ENCODE data around the gene GNAI1.

GNAI1 gene

DNA sequence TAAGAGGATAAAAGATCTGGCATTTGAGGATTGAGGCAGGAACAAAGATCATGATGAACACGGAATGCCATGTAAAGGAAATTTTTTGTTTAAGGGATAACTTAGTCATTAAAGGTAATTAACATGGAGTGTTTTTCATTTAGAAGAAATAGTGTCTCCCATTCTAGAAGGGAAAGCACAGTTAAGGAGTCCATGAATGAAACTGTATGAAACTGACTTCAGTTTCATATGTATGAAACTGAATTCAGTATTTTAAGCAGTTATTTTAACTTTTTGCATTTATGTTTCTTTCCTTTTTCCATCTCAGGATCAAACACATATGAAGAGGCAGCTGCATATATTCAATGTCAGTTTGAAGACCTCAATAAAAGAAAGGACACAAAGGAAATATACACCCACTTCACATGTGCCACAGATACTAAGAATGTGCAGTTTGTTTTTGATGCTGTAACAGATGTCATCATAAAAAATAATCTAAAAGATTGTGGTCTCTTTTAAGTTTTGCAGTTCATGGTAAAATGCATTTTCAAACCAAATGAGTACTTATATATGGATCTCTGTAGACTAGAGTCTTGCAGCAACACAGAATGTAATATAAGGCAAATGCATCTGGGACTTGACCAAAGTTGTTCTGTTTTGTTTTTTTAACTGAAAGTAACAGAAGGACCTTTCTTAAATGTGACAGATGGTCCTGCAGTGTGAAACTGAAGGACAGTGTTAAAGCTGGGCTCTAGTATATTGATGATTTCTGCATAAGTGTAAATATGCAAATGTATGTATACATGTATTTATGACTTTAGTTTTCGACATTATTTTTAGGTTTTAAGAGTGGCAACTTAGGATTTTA lies 82.6 kb downstream of the GNAI1 start:
- H3K36me3 Mint-ChIP-seq (ENCODE audit: low read depth), result peaks cover 34% of the 10 kb centered on the region
- H3K9me3 Mint-ChIP-seq, result no peaks in the 10 kb centered on the region
- H3K27ac Mint-ChIP-seq, result peak overlapping the region in 2 of 3 experiments; percentile 25 to 48
- H3K4me1 Mint-ChIP-seq, result no peaks in the 10 kb centered on the region
- TF ChIP-seq, protein P1, sequence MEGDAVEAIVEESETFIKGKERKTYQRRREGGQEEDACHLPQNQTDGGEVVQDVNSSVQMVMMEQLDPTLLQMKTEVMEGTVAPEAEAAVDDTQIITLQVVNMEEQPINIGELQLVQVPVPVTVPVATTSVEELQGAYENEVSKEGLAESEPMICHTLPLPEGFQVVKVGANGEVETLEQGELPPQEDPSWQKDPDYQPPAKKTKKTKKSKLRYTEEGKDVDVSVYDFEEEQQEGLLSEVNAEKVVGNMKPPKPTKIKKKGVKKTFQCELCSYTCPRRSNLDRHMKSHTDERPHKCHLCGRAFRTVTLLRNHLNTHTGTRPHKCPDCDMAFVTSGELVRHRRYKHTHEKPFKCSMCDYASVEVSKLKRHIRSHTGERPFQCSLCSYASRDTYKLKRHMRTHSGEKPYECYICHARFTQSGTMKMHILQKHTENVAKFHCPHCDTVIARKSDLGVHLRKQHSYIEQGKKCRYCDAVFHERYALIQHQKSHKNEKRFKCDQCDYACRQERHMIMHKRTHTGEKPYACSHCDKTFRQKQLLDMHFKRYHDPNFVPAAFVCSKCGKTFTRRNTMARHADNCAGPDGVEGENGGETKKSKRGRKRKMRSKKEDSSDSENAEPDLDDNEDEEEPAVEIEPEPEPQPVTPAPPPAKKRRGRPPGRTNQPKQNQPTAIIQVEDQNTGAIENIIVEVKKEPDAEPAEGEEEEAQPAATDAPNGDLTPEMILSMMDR (IDR thresholded peaks at IDR 0.05; ENCODE audit: unreplicated experiment in 3 of 3), result no peak
- no peaks in the 10 kb centered on the region for H3K27me3 Mint-ChIP-seq (ENCODE audit: low read depth)
- no peak overlapping the region for H3K4me3 Mint-ChIP-seq

GRCh38 chr7:80218723-80219122 lies 84.1 kb downstream of the GNAI1 start:
- Mint-ChIP-seq H3K9me3 (no peaks in the 10 kb centered on the region), H3K36me3 (ENCODE audit: low read depth) (peaks cover 25% of the 10 kb centered on the region), H3K27ac (no peak overlapping the region), H3K27me3 (ENCODE audit: low read depth) (no peaks in the 10 kb centered on the region), H3K4me1 (peaks cover 2% of the 10 kb centered on the region), H3K4me3 (no peak overlapping the region)
- TF ChIP-seq, protein P1 (IDR thresholded peaks at IDR 0.05; ENCODE audit: unreplicated experiment in 3 of 3), result no peak

- no peaks in the 10 kb centered on the region for H3K27me3 Mint-ChIP-seq (ENCODE audit: low read depth)
- peaks cover 16% of the 10 kb centered on the region for H3K4me1 Mint-ChIP-seq
- no peaks in the 10 kb centered on the region for H3K9me3 Mint-ChIP-seq
- TF ChIP-seq, protein P1 (IDR thresholded peaks at IDR 0.05; ENCODE audit: unreplicated experiment in 3 of 3), result no peak
- no peak overlapping the region for H3K4me3 Mint-ChIP-seq
- H3K36me3 Mint-ChIP-seq (ENCODE audit: low read depth), result peaks cover 23% of the 10 kb centered on the region
- H3K27ac Mint-ChIP-seq, result no peak overlapping the region
Observed at GRCh38 chr7:80220022-80220634, 85.5 kb downstream of the GNAI1 start.

DNA sequence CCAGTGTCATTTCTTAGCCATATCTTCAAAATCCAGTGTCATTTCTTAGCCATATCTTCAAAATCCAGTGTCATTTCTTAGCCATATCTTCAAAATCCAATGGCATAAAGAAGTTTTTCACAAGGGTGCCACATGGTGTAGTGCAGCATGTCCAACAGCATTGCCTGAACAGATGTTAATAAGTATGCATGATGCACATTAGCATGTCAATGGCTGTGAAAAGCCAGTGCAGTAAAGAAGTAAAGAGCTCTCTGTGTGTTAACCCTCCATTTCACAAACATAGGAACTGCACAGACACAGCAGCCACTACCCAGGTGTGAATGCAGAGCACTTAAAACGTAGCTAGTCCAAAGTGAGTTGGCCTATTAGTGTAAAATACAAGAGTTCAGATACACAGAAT lies 89.8 kb downstream of the GNAI1 start:
- Mint-ChIP-seq H3K4me3 (no peak overlapping the region), H3K27me3 (ENCODE audit: low read depth) (no peaks in the 10 kb centered on the region), H3K4me1 (peaks cover 38% of the 10 kb centered on the region), H3K27ac (peak overlapping the region in 2 of 3 experiments; percentile 53 to 92), H3K36me3 (ENCODE audit: low read depth) (peaks cover 18% of the 10 kb centered on the region), H3K9me3 (no peaks in the 10 kb centered on the region)
- TF ChIP-seq, protein P1 (IDR thresholded peaks at IDR 0.05; ENCODE audit: unreplicated experiment in 3 of 3), result no peak

GRCh38 chr7:80225361-80225760 lies 90.7 kb downstream of the GNAI1 start:
- TF ChIP-seq, protein P1 (IDR thresholded peaks at IDR 0.05; ENCODE audit: unreplicated experiment in 3 of 3), result no peak
- Mint-ChIP-seq H3K4me3 (peak overlapping the region in 2 of 3 experiments; percentile 20 to 26), H3K4me1 (peaks cover 44% of the 10 kb centered on the region), H3K36me3 (ENCODE audit: low read depth) (peaks cover 9% of the 10 kb centered on the region), H3K27ac (peak overlapping the region; percentile 49 to 92 (median 76)), H3K27me3 (ENCODE audit: low read depth) (no peaks in the 10 kb centered on the region), H3K9me3 (no peaks in the 10 kb centered on the region)

Measured in nephron (organoid).